Neural progenitor cell (in vitro differentiated cells): ENCODE data around the gene AMY1A.
"Not testable (repeated sequence)": the region's sequence is repeated elsewhere in the genome, so short reads cannot be mapped to it uniquely, and the experiment has no call there.

ENCODE experiments used
- EZH2 ChIP-seq: fragments of 200-600 bp; sonication (generic); IDR thresholded peaks from 2 replicates; pipeline ENCODE4 v1.6.1; 2017; ENCODE audit warnings: antibody characterized with exemption, mild to moderate bottlenecking, moderate library complexity
- EZH2phosphoT487 ChIP-seq: fragments of 200-600 bp; sonication (generic); IDR thresholded peaks from 2 replicates; pipeline ENCODE4 v1.6.1; 2017; ENCODE audit warnings: antibody characterized with exemption
- TF ChIP-seq, protein P1 (sequence below): fragments of 200-600 bp; sonication (generic); IDR thresholded peaks from 2 replicates; pipeline ENCODE4 v1.5.1; 2017; ENCODE audit warnings: antibody characterized with exemption, mild to moderate bottlenecking

DNA sequence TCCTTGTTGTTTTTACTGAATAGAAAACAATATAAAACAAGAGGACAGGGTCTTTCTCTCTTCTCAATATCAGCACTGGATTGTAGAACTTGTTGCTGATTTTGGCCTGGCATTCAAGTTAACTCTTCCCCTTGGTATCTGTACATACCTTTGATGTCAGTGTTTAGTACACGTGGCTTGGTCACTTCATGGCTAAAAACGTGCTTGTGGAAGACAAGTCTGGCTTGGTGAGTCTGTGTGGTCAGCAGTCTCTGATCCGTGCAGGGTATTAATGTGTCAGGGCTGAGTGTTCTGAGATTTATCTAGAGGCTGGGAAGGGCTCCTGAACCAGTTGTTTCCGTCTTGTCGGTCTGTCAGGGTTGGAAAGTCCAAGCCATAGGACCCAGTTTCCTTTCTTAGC, at the start of gene AMY1A:
- TF ChIP-seq EZH2phosphoT487, EZH2: not testable (repeated sequence)
- TF ChIP-seq, protein P1, sequence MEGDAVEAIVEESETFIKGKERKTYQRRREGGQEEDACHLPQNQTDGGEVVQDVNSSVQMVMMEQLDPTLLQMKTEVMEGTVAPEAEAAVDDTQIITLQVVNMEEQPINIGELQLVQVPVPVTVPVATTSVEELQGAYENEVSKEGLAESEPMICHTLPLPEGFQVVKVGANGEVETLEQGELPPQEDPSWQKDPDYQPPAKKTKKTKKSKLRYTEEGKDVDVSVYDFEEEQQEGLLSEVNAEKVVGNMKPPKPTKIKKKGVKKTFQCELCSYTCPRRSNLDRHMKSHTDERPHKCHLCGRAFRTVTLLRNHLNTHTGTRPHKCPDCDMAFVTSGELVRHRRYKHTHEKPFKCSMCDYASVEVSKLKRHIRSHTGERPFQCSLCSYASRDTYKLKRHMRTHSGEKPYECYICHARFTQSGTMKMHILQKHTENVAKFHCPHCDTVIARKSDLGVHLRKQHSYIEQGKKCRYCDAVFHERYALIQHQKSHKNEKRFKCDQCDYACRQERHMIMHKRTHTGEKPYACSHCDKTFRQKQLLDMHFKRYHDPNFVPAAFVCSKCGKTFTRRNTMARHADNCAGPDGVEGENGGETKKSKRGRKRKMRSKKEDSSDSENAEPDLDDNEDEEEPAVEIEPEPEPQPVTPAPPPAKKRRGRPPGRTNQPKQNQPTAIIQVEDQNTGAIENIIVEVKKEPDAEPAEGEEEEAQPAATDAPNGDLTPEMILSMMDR: not testable (repeated sequence)
